Measurements from ENCODE around the gene EIPR1. TPM values are rescaled to one million over a fixed set of nuclear protein-coding genes. Genes with fewer than 3 reads are reported as not detected.
A peak's percentile ranks its signal among the peaks of the same experiment; 100 is the strongest.

The EIPR1 gene
- total RNA-seq, result 8.4 TPM
- long read RNA-seq, transcript EIPR1-201 (9 exons, 1,766 nt), result major isoform, 23 of 29 reads
- long read RNA-seq, partial matches to known transcripts, result 0 of 29 reads
- long read RNA-seq, other reads (novel, unspliced or antisense), result 2 of 29 reads

GRCh38 chr2:3377612-3378432, at the start of gene EIPR1:
TSS of gene EIPR1 (minus strand) at chr2:3377818. CDS start at chr2:3377689, 129 bp downstream.
- ATAC-seq (ENCODE audit: poor library complexity) (peak; percentile 96), DNase-seq (peak; percentile 99)
- intact Hi-C loops (cut with DNase I), result no loop called here

- DNase-seq (no peak), ATAC-seq (ENCODE audit: poor library complexity) (no peak)
- intact Hi-C loops (cut with DNase I), result no loop called here
These were observed 49.7 kb upstream of the EIPR1 start for GRCh38 chr2:3427272-3427671.

GRCh38 chr2:3426615-3427014, 49.0 kb upstream of the EIPR1 start:
- intact Hi-C loops (cut with DNase I), result no loop called here
- ATAC-seq (ENCODE audit: poor library complexity) (no peak), DNase-seq (no peak)

GRCh38 chr2:3424171-3424795, 46.7 kb upstream of the EIPR1 start:
- intact Hi-C loops (cut with DNase I), result loop anchor here (5.0 kb wide), 1 partner anchor 38 kb away; no protein-coding TSS in a partner anchor
- ATAC-seq (ENCODE audit: poor library complexity), result no peak
- no peak for DNase-seq

GRCh38 chr2:3423492-3424170, 46.0 kb upstream of the EIPR1 start:
- intact Hi-C loops (cut with DNase I), result loop anchor here (5.0 kb wide), 1 partner anchor 39 kb away; no protein-coding TSS in a partner anchor
- ATAC-seq (ENCODE audit: poor library complexity), result peak; percentile 59

GRCh38 chr2:3422161-3422779, 44.7 kb upstream of the EIPR1 start:
- DNase-seq, result no peak
- no peak for ATAC-seq (ENCODE audit: poor library complexity)
- intact Hi-C loops (cut with DNase I), result loop anchor here (5.0 kb wide), 1 partner anchor 40 kb away; no protein-coding TSS in a partner anchor

More at GRCh38 chr2:3423492-3424170, 46.0 kb upstream of the EIPR1 start:
- DNase-seq, result peak; percentile 82

GRCh38 chr2:3421580-3421979, 44.0 kb upstream of the EIPR1 start:
- intact Hi-C loops (cut with DNase I), result loop anchor here (5.0 kb wide), 1 partner anchor 41 kb away; no protein-coding TSS in a partner anchor
- ATAC-seq (ENCODE audit: poor library complexity) (no peak), DNase-seq (no peak)

GRCh38 chr2:3420769-3421397, 43.3 kb upstream of the EIPR1 start:
- peak; percentile 81 for ATAC-seq (ENCODE audit: poor library complexity)
- intact Hi-C loops (cut with DNase I), result loop anchor here (5.0 kb wide), 1 partner anchor 41 kb away; no protein-coding TSS in a partner anchor
- no peak for DNase-seq

GRCh38 chr2:3420076-3420768, 42.6 kb upstream of the EIPR1 start:
- DNase-seq (no peak), ATAC-seq (ENCODE audit: poor library complexity) (no peak)
- intact Hi-C loops (cut with DNase I), result loop anchor here (5.0 kb wide), 1 partner anchor 42 kb away; no protein-coding TSS in a partner anchor

- DNase-seq, result no peak
- intact Hi-C loops (cut with DNase I), result no loop called here
- ATAC-seq (ENCODE audit: poor library complexity), result no peak
These were observed 41.3 kb upstream of the EIPR1 start for GRCh38 chr2:3418766-3419404.

- DNase-seq, result no peak
- ATAC-seq (ENCODE audit: poor library complexity), result no peak
- intact Hi-C loops (cut with DNase I), result no loop called here
These were observed 36.7 kb upstream of the EIPR1 start for GRCh38 chr2:3414133-3414860.

- ATAC-seq (ENCODE audit: poor library complexity) (no peak), DNase-seq (no peak)
- intact Hi-C loops (cut with DNase I), result no loop called here
These were observed 36.1 kb upstream of the EIPR1 start for GRCh38 chr2:3413697-3414096.

- intact Hi-C loops (cut with DNase I), result no loop called here
- ATAC-seq (ENCODE audit: poor library complexity), result no peak
- DNase-seq, result no peak
These were observed 33.5 kb upstream of the EIPR1 start for GRCh38 chr2:3411103-3411502.

- DNase-seq, result no peak
- no peak for ATAC-seq (ENCODE audit: poor library complexity)
- intact Hi-C loops (cut with DNase I), result no loop called here
These were observed 32.1 kb upstream of the EIPR1 start for GRCh38 chr2:3409627-3410170.

- ATAC-seq (ENCODE audit: poor library complexity) (no peak), DNase-seq (no peak)
- intact Hi-C loops (cut with DNase I), result no loop called here
These were observed 31.2 kb upstream of the EIPR1 start for GRCh38 chr2:3408781-3409180.

- ATAC-seq (ENCODE audit: poor library complexity) (peak; percentile 46), DNase-seq (peak; percentile 74)
- intact Hi-C loops (cut with DNase I), result no loop called here
These were observed 28.9 kb upstream of the EIPR1 start for GRCh38 chr2:3406501-3406900.

All from Right ventricle myocardium superior (tissue), 1 donor.